Fibroblast of skin of right biceps (primary cell): ENCODE data around the gene GLYR1.

Source experiments
- DNase-seq: peaks from one replicate; pipeline ENCODE4 v3.0.0-alpha.2; 2013

The GLYR1 gene

DNA sequence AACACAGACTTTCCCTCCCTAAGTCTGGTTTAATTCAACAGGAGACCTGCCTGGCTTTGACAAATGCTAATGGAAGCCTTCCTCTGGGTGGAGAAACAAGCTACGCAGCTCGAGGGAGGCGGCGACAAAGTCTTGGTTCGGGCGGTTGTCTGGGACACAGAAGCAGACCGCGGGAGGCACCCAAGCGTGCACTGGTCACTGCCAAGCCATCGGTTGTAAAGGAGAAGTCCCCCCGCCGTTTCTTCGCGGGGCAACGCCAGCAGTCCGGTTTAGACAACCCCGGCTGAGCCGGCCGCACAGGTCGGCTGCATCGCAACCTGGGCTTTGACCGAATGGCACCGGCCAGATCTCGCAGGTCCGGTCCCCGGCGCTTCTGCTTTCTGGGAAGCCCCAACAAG lies 586 bp downstream of the GLYR1 start:
- DNase-seq, result peak; percentile 43

DNA sequence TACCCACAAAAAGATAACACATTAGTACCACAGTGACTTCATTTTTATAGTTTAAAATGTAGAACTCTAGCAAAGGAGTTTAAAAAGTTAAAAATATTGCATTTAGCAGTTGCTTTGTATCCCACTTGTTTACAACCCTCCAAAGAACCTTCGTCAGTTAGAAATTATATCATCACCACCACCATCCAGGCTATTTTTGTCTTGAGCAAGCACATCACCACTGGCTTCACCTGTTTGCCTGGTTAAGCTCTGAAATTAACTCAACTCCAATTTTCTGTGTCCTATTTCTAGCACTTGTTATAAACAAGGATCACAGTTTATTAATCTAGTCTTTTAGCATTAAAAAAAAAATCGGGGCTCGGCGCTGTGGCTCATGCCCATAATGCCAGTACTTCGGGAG lies 6.1 kb downstream of the GLYR1 start:
- no peak for DNase-seq

DNA sequence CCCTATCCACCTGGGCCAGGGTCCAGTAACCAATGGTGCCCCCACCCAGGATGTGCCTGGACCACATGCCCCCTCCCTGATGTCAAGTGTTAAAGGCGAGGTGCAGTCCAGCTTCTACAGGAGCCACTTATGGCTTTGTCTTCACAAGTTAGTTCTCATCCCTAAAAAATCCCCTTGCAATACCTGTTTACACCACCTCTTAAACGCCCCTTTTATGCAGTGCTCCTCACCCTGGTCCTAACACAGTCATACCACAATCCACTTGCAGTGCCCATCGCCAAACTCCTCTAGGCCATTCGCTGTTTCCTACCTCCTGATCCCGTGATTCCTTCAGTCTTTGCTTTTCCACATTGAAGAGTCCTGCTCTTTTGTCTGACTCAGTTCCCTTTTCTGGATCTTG lies 7.1 kb downstream of the GLYR1 start:
- DNase-seq, result no peak

DNA sequence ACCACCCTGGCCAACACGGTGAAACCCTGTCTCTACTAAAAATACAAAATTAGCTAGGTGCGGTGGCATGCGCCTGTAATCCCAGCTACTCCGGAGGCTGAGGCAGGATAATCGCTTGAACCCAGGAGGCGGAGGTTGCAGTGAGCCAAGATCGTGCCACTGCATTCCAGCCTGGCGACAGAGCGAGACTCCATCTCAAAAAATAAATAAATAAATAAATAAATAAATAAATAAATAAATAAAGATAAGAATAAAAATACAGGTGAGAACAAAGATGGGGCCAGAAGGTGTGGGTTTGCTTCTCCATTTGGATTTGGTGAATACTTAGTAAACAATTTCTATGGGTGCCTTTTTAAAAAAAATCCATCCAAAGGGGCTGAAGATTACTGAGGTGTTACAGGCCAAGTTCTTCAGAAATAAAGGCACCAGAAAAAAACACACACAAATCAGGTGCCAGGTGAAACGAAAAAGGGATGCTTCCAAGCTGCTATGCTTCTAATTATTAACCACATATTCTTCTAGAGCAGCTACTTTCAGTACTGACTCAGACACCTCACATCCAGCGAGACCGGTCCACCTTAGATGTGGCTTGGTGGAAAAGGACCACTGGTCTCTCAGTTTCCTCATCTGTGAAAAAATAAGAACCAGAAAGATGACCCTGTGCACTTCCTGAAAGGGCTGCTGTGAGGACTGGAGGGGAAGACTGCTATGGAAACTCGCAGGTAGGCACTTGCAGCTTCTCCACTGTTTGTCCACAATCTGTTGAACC lies 9.2 kb downstream of the GLYR1 start:
- DNase-seq, result no peak

DNA sequence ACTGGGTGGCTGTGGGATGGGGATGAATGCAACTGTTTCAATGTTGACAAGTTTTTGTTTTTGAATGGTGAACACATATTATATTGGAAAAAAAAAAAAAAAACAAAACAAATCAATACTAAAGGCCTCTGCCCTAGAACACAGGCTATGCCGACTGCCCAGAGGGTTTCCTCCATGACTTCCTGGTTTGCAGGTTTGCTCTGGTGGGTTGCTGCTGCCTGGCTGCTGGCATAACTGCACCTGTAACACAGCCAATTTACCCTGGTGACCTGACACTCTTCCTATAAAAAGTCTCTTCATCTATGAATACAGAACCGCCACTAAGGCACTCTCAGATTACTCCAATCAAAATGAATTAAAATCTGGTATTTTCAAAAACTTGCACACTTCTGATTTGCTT lies 10.4 kb downstream of the GLYR1 start:
- no peak for DNase-seq

DNA sequence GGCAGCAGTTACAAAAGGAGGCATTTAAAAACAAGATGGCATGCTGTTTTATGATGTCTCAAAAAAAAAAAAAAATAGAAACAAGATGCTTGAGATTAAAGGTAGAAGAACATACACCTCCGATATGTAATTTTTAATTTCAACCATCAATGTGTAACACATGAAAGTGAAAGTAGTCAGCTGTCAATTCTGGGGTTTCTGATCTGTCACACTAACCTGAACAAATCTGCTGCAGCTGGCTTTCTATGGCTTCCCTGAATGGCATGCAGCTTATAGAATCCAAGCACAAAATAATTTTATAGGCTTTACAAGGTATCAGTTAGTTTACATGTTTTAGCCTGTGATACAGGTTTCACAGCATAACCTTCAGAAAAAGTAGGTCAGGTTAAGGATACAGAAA lies 13.5 kb downstream of the GLYR1 start:
- no peak for DNase-seq

DNA sequence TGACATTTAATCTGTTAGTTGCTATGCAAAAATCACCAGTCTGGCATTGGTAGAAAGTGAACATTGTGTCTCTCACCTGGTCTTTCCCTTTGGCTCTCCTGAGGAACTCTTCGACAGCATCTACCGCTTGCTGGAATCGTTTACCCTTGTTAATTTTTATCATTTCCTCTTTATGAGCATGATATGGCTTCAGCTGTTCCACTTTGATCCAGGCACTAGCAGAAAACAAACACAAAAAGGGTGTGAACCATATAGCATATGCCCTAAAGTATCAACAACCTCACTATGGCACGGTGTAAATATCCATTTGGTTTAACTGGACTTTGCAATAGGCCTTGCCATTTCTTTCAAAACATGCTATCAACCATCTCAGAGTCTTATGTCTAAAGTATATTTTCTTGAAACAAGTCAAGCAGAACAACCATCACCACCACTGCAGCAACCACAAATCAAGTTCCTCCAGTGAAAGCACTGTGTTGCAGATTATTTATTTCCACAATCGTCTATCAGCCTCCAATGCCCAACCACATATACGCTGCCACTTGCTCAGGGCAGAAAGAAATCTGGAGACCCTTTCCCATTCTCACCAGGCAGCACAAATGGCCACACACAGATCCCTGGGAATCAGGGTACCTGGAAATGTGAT lies 14.3 kb downstream of the GLYR1 start:
- no peak for DNase-seq

DNA sequence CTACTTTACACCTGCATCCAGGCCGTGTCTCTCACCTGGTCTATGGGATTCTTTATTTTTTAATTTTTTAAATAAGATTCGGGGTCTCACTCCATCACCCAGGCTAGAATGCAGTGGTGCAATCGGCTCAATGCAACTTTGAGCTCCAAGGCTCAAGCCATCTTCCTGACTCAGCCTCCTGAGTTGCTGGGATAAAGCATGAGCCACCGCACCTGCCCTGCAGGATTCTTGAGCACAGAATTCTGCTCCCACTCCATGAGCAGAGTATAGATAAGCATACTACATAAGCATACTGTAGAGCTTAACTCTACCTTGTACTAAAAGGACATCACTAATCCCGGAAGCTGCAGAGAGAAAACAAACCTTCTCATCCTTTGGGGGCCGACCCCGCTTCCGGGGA lies 15.5 kb downstream of the GLYR1 start:
- DNase-seq, result no peak

DNA sequence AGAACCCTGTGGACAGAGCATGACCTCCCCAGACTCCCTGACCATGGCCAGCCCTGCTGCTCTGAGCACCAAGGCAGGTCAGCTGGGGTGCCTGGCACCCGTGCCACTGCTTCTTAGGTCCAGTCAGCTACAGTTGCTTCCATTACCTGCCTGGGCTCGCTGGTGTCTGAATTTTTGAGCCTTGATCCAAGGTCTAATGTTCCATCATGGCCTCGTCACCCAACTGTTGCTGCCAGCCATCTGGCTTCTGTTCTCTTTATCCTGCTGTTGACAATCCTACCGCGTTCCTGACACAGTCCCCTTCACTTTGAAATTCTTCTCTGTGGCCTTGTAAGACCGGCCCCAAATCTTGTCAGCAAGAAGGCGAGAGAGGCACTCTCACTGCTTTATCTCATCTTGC lies 16.7 kb downstream of the GLYR1 start:
- DNase-seq, result no peak

DNA sequence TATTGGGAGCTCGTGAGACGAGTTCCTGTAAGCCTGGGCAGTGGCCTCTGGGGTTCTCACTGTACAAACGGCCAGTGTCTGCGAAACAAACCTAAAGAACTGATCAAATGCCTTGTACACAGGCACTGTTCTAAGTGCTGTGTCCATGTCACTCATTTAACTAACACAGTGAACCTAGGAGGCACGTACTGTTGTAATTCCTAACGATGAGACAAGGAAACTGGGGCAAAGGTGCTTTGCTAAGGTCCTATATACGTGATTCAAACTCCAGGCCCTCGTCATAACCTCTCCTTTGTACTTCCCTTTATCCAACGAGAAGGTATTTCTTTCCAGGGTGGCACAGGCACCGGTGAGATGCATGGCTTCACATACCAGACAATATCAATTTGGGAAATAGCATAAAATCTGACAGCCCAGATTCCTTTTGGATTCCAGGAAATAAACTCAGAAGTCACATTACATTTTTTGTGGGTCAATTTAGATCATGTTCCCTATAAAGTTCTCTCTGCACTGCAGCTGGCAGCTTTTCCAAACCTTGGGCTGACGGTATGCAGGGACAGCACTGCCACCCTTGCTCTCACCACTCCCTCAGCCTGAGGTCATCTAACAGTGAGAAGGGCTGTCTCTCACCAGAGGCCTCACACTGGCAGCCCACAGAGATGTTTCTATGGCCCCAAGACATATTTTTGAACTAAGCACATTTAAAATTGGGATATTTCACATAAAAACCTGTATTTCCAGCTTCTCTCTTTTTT lies 18.3 kb downstream of the GLYR1 start:
- DNase-seq, result no peak

DNA sequence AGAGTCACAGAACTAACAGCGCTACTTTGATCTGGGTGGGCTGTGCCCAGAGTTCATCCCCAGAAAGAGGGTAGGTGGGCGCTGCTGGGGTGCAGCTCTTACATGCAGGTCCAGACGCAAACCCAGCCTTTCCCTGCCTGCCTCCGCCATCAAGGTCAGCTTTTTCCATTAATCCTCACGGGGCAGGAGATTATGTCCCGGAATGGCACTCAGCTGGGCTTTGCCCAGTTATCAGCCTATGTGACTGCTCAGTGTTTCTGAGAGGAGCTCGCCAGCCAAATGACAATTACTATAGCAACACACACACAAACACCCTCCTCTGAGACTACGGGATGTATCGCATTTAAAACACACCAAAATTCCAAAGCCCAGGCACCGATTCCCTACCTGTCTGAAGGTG lies 20.1 kb downstream of the GLYR1 start:
- DNase-seq, result no peak

DNA sequence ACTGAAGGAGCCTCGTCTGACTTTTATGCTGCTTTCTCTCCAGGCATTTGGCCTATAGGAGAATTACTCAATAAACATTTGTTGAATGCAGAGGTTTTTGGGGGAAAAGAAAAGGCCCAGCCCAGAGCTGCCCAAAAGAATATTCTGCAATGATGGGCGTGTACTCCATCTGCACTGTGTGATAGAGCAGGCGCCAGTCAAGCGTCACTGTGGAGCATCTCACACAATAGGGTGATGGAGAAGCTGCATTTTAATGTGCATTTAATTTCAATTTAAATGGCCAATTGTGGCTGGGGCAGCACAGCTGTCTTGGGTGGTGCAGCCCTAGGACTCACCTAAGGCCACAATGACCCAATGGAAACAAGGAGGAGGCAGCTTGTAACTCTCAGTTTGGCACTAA lies 20.6 kb downstream of the GLYR1 start:
- no peak for DNase-seq

DNA sequence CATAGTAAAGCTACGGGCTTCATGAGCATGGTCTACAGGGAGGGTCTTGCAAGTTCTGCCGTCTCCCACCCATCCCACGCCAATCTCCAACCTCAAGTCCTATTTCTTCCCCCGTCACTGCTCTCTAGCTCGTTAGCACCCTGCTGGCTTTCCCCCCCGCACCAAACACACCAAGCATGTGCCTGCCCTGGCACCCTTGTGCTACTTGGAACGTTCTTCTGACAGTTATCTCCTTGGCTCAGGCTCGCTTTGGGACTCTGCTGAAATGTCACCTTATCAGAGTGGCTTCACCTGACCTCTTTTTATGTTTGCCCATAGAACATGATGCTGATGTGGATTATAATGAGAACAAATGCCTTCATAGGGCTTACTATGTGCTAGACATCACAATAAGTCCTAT lies 21.9 kb downstream of the GLYR1 start:
- no peak for DNase-seq

DNA sequence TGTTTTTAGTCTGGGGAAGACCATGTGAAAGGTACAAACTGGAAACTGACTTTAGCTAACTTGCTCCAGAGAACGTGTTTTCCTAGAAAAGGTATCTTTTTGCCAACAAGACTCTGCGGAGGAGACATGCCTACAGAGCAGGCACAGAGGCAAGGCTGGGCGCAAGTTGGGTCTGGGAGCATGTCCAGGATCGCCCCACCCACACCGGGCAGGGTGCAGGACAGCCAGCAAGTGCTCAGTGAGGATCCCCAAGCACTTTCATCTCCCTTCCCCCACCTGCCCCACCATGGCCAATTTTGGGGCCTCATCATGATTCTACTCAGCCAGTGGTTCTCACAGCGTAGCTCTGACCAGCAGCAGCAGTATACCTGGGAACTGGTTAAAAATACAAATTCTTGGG lies 26.4 kb downstream of the GLYR1 start:
- DNase-seq, result no peak

DNA sequence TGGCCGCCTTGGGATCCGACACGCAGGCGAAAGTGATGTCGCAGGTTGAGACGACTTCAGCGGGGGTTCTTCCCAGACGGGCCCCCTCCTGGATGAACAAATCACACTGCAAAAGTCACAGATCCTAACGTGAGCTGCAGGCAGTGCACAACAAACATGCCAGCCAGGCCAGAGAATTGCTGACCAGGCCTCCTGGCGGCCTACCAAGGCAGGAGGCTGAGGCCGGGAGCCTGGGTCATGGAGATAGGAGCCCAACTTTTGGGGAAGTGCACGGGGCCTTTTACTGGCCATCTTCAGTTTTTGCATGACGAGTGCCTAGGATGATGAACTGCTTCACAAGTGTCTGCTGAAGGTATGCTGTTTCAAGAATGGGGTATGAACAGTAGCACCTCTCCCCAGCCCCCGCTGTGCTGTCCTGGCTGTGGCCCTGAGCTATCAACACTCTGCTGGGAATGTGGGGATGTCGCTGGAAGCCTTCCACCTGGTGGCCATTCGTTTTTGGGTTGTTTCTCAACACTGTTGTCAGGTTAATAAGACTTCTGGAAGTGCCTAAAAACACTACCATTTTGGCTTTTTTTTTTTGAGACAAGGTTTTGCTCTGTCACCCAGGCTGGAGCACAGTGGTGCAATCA lies 32.4 kb downstream of the GLYR1 start:
- DNase-seq, result no peak

DNA sequence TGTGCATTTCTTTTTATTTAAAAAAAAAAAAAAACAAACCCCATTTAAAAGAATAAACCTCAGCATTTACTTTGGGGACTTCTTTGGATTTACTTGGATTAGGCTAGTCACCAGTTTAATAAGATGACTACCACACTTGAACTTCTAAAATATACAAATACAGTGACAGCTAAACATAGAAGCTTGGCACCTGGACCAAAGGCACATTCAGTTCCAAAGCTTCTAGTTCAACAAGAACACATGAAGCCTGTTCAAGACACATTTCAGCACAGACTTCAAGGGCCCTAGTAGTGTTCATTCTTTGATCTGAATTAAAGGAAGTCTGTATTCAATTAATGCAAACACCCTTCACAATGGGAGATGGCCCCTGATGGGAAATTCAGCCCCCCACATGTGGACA lies 33.0 kb downstream of the GLYR1 start:
- DNase-seq, result no peak

DNA sequence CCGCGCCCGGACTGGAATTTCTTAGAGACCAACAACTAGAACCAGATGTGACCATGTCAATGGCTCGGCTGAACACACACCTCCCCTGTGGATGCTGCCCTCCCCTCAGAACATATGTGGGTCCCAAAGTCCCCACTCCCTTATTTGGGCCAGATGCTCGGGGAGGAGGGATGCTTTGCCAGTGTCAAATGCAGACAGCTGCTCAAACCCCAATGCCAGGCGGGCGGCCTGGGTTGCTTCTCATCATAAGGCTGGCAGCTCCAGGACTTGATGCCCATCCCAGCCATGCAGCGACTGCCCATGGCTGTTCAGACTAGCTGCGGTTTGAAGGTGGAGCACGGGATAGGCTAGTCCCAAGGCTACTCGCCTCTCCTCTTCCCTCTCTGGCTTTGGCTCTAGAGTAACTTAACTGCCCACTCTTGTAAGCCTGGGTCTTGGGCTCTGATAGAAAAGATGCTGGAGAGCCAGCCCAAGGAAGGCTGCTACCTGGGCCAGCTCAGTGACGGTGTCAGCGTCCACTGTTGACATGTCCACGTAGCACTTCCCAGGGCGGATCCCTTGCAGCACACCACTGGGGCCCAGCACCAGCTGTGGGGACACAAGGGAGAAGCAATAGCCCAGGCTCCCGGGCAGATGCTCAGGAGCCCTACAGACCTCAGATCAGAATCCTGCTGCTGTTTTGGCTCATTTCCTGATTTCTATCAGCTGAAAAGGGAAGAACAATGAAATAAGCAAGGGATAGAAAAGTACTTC lies 33.7 kb downstream of the GLYR1 start:
- DNase-seq, result no peak

DNA sequence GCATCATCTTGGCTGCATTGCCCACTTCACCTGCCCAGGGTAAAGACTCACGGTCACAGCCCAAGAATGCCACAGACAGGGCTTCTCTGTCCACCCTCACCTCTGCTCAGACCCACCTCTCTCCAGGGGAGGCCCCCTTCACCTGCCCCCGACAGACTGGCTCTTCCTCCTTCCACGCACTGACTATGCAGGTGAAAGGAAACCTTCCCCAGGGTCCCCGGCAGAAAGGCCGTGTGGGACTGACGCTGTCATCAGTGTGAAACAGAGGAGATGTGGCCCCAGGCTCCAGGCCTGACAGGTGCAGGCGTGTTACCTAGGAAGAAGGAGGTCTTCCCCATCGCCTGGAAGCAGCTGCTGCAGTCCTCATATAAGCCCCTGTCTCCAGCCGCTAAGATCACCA lies 35.3 kb downstream of the GLYR1 start:
- no peak for DNase-seq

DNA sequence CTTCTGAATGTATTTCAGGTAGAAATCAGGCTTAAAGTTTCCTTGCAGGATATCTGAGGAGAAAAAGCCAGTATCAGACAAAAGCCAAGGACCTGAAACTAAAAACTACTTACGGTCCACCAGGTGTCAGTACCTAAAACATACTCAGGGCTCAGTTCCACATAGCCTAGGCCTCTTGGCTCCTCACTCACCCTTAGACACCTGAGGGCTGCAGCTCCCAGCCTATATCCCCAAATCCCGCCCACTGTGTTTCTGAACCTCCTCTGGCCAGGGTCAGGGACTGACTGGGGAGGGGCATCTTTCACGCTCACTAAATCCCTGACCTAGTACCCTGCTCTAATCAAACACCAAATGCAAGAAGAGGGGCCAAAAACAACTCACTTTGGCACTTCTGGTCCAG lies 35.8 kb downstream of the GLYR1 start:
- DNase-seq, result no peak

DNA sequence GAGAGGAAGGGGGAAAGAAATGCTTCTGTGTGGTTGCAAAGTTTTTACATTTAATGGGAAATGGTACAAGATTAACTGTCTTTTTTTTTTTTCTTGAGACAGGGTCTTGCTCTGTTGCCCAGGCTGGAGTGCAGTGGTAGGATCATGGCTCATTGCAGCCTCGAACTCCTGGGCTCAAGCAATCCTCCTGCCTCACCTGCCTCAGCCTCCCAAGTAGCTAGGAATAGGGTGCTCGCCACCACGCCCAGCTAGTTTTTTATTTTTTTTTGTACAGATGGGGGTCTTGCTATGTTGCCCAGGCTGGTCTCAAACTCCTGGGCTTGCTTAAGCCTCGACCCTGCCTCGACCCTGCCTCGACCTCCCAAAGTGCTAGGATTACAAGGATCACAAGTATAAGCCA lies 40.8 kb downstream of the GLYR1 start:
- DNase-seq, result no peak

DNA sequence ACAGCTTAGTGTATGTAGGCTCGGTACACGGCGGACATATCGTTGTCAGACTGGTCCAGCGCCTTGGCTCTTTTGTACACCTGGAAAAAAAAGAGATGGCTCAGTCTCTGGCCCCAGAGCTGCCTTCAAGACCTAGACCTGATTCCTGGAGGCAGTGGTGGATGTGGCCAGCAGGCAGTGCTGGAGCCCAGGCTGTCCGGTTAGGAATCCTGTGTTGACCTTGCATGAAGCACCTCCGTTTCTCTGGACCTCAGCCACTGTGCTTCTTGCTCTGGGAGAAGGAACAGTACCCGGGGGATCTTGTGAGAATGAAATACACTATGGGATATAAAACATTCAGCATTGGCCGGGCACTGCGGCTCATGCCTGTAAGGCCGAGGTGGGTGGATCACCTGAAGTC lies 41.9 kb downstream of the GLYR1 start:
- DNase-seq, result no peak

DNA sequence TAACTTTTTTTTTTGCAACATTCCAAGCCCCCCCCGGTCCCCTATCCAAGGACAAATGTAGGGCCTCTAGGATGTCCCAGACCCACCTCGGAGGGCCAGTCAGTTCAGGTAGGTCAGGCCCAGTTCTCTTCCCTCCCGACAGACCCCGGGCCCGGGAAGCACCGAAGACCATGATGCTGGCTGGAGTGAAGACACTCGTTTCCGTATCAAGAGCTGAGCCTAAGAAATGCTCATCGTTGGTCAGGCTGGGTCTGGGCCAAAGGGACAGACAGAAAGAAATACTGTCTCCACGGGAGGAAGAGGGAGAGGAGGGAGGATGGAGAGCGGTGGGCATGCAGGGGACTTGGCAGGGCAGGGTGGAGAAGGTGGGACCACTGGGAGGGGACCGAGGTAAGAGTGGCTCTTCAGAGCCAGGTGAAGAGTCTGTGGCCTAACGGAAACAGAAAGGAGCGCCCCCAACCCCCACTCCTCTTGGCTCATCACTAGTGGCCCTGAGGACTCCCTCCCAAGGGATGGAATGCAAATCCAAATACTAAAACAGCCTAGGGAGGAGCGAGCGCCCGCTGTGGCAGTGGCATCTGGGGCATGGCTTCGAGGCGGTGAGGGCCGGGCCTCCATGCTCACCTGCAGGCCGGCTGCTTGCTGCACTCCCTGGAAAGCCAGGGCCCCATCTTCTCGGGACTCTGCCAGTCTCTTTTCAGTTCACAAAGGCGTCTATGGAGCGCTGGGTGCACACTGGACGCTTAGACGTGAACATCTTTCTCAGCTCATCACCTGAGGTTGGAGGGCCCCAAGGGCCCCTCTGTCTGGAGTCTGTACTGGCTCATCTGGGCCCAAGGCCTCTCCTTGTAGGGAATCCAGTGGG lies 43.0 kb downstream of the GLYR1 start:
- DNase-seq, result no peak
